SK-N-MC (cell line): ENCODE data around the gene APH1B.

Source experiments
- EZH2 ChIP-seq: fragments of 200-600 bp; sonication (generic); IDR thresholded peaks from one replicate; pipeline ENCODE4 v1.6.1; 2017; ENCODE audit warnings: antibody characterized with exemption
- FOXP2 ChIP-seq: optimal IDR thresholded peaks from 2 replicates; pipeline ENCODE3; 2011; ENCODE audit warnings: mild to moderate bottlenecking, moderate library complexity; ENCODE audit not compliant: insufficient read depth; ENCODE audit errors: extremely low read length, control extremely low read depth
- POLR2AphosphoS5 ChIP-seq: IDR thresholded peaks from 2 replicates; pipeline ENCODE4 v1.6.1; 2012; ENCODE audit warnings: mild to moderate bottlenecking, low read depth, low read length, borderline replicate concordance

- TF ChIP-seq EZH2 (no peak), POLR2AphosphoS5 (no peak), FOXP2 (no peak)
Observed at GRCh38 chr15:63238171-63238570, 39.2 kb upstream of the APH1B start.
